ENCODE data around the gene SH3BP5.

SH3BP5 gene

GRCh38 chr3:15324379-15324808 is 8.0 kb downstream of the SH3BP5 start:
- DNase-seq (ENCODE audit: low read depth): no peak
- H3K4me3 ChIP-seq (ENCODE audit: low read depth, low read length): no peak overlapping the region
- TF ChIP-seq, protein P1, sequence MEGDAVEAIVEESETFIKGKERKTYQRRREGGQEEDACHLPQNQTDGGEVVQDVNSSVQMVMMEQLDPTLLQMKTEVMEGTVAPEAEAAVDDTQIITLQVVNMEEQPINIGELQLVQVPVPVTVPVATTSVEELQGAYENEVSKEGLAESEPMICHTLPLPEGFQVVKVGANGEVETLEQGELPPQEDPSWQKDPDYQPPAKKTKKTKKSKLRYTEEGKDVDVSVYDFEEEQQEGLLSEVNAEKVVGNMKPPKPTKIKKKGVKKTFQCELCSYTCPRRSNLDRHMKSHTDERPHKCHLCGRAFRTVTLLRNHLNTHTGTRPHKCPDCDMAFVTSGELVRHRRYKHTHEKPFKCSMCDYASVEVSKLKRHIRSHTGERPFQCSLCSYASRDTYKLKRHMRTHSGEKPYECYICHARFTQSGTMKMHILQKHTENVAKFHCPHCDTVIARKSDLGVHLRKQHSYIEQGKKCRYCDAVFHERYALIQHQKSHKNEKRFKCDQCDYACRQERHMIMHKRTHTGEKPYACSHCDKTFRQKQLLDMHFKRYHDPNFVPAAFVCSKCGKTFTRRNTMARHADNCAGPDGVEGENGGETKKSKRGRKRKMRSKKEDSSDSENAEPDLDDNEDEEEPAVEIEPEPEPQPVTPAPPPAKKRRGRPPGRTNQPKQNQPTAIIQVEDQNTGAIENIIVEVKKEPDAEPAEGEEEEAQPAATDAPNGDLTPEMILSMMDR (IDR thresholded peaks at IDR 0.05; ENCODE audit: low read depth, low read length): no peak
- TF ChIP-seq MAX (IDR thresholded peaks at IDR 0.05; ENCODE audit: low read depth, low read length) (no peak), MYC (IDR thresholded peaks at IDR 0.05; ENCODE audit: low read depth, low read length) (no peak), POLR2A (IDR thresholded peaks at IDR 0.05; ENCODE audit: extremely low read depth, insufficient read length) (no peak)

DNA sequence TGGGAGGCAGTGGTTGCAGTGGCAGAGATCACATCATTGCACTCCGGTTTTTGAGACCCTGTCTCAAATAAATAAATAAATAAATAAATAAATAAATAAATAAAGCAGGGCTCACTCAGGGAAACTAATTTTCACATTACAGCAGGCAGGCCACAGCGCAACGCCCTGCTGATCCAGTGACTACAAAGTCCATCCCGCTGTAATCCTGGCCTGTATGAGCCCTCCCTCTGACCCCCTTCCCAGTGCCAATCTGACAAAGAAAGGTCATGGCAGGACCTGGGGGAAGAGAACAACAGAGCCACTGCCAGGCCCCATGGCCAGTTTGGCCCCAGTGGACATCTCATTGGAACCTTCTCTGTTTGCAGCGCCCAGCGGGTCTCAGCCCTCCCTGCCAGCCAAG is 9.3 kb downstream of the SH3BP5 start:
- DNase-seq (ENCODE audit: low read depth): no peak
- TF ChIP-seq POLR2A (IDR thresholded peaks at IDR 0.05; ENCODE audit: extremely low read depth, insufficient read length): no peak
- TF ChIP-seq, protein P1 (IDR thresholded peaks at IDR 0.05; ENCODE audit: low read depth, low read length): no peak
- no peak for TF ChIP-seq MAX (IDR thresholded peaks at IDR 0.05; ENCODE audit: low read depth, low read length)
- no peak for TF ChIP-seq MYC (IDR thresholded peaks at IDR 0.05; ENCODE audit: low read depth, low read length)
- H3K4me3 ChIP-seq (ENCODE audit: low read depth, low read length): no peak overlapping the region

- H3K4me3 ChIP-seq (ENCODE audit: low read depth, low read length): no peak overlapping the region
- TF ChIP-seq MYC (IDR thresholded peaks at IDR 0.05; ENCODE audit: low read depth, low read length): no peak
- no peak for TF ChIP-seq POLR2A (IDR thresholded peaks at IDR 0.05; ENCODE audit: extremely low read depth, insufficient read length)
- TF ChIP-seq MAX (IDR thresholded peaks at IDR 0.05; ENCODE audit: low read depth, low read length): no peak
- TF ChIP-seq, protein P1 (IDR thresholded peaks at IDR 0.05; ENCODE audit: low read depth, low read length): no peak
- no peak for DNase-seq (ENCODE audit: low read depth)
These were observed 11.0 kb downstream of the SH3BP5 start for GRCh38 chr3:15321349-15321748.

DNA sequence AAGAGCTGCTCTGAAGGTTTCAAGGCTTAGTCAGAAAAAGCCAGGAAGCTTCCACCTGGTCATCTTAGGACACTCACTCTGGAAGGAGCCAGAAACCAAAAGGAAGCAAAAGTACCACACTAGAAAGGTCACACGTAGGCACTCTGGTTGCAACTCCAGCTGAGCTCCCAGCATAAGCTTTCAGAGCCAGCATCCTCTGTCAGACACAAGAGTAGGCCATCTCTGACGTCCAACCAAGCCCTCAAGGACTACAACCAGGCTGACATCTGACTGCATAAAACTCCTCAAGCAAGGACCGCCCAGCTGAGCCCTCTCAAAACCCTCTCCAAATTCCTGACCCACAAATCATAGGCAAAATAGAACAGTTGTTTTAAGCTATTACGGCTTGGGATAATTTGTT is 12.8 kb downstream of the SH3BP5 start:
- H3K4me3 ChIP-seq (ENCODE audit: low read depth, low read length): no peak overlapping the region
- TF ChIP-seq MYC (IDR thresholded peaks at IDR 0.05; ENCODE audit: low read depth, low read length): no peak
- TF ChIP-seq, protein P1 (IDR thresholded peaks at IDR 0.05; ENCODE audit: low read depth, low read length): no peak
- TF ChIP-seq MAX (IDR thresholded peaks at IDR 0.05; ENCODE audit: low read depth, low read length): no peak
- no peak for TF ChIP-seq POLR2A (IDR thresholded peaks at IDR 0.05; ENCODE audit: extremely low read depth, insufficient read length)
- no peak for DNase-seq (ENCODE audit: low read depth)

- TF ChIP-seq, protein P1 (IDR thresholded peaks at IDR 0.05; ENCODE audit: low read depth, low read length): no peak
- TF ChIP-seq MAX (IDR thresholded peaks at IDR 0.05; ENCODE audit: low read depth, low read length) (no peak), MYC (IDR thresholded peaks at IDR 0.05; ENCODE audit: low read depth, low read length) (no peak)
- no peak for DNase-seq (ENCODE audit: low read depth)
- no peak overlapping the region for H3K4me3 ChIP-seq (ENCODE audit: low read depth, low read length)
These were observed 13.2 kb downstream of the SH3BP5 start for GRCh38 chr3:15319136-15319535.

DNA sequence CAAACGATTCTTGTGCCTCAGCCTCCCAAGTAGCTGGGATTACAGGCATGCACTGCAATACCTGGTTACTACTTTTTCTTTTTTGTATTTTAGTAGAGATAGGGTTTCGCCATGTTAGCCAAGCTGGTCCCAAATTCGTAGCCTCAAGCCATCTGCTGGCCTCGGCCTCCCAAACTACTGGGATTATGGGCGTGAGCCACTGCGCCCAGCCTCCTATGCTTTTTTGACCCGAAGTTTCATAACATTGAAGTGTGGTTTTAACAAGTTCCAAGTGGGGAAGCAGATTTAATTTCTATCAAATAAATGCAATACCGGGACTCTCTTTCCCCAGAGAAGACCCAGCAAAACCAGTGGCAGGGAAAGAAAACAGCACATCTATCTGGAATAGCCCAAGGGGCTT is 13.7 kb downstream of the SH3BP5 start:
- DNase-seq (ENCODE audit: low read depth): no peak
- TF ChIP-seq MYC (IDR thresholded peaks at IDR 0.05; ENCODE audit: low read depth, low read length) (no peak), POLR2A (IDR thresholded peaks at IDR 0.05; ENCODE audit: extremely low read depth, insufficient read length) (no peak), MAX (IDR thresholded peaks at IDR 0.05; ENCODE audit: low read depth, low read length) (no peak)
- TF ChIP-seq, protein P1 (IDR thresholded peaks at IDR 0.05; ENCODE audit: low read depth, low read length): no peak
- no peak overlapping the region for H3K4me3 ChIP-seq (ENCODE audit: low read depth, low read length)
